Neural cell (in vitro differentiated cells): ENCODE results near the gene ATP11A. TPM values are rescaled to one million over a fixed set of nuclear protein-coding genes. Genes with fewer than 3 reads are reported as not detected.
"Not testable (repeated sequence)": the region's sequence is repeated elsewhere in the genome, so short reads cannot be mapped to it uniquely, and the experiment has no call there.

Experiments
- H2AFZ ChIP-seq: fragments of 200-600, 300-800 bp; sonication (generic), shearing (Covaris generic); 2 replicates; pipeline ENCODE4 v1.6.0; 2014; ENCODE audit warnings: low read depth, mild to moderate bottlenecking, antibody characterized with exemption, low read length, moderate library complexity
- H3F3A ChIP-seq: fragments of 200-600 bp; shearing (Covaris generic); 2 replicates; pipeline ENCODE4 v1.6.1; 2016; ENCODE audit warnings: mild to moderate bottlenecking, moderate library complexity, mixed read lengths, antibody characterized with exemption, low read length; ENCODE audit not compliant: insufficient read depth, poor library complexity, severe bottlenecking
- H3K27ac ChIP-seq: fragments of 200-600, 300-800 bp; sonication (generic), shearing (Covaris generic); 2 replicates; pipeline ENCODE4 v1.5.1; 2014; ENCODE audit warnings: mild to moderate bottlenecking, low read length, moderate library complexity
- H3K27me3 ChIP-seq: fragments of 300-800, 200-600 bp; sonication (generic), shearing (Covaris generic); 2 replicates; pipeline ENCODE4 v1.6.0; 2014; ENCODE audit warnings: mild to moderate bottlenecking, low read depth, low read length, moderate library complexity; ENCODE audit not compliant: insufficient read depth
- H3K36me3 ChIP-seq: fragments of 300-800, 200-600 bp; sonication (generic), shearing (Covaris generic); 2 replicates; pipeline ENCODE4 v1.5.1; 2014; ENCODE audit warnings: mild to moderate bottlenecking, antibody characterized with exemption, low read length, moderate library complexity; ENCODE audit not compliant: insufficient read depth
- H3K4me2 ChIP-seq: fragments of 300-800, 200-600 bp; sonication (generic), shearing (Covaris generic); 2 replicates; pipeline ENCODE4 v1.6.0; 2014; ENCODE audit warnings: mild to moderate bottlenecking, low read length
- H3K4me3 ChIP-seq: fragments of 300-800, 200-600 bp; sonication (generic), shearing (Covaris generic); 2 replicates; pipeline ENCODE4 v1.5.1; 2014; ENCODE audit warnings: mild to moderate bottlenecking, low read length, moderate library complexity
- H3K79me2 ChIP-seq: fragments of 200-600 bp; shearing (Covaris generic); replicated peaks from 2 replicates; pipeline ENCODE4 v1.6.0; 2014; ENCODE audit warnings: mild to moderate bottlenecking, low read length, moderate library complexity; ENCODE audit not compliant: insufficient read depth
- H3K9ac ChIP-seq: fragments of 300-800, 200-600 bp; sonication (generic), shearing (Covaris generic); 2 replicates; pipeline ENCODE4 v1.6.1; 2016; ENCODE audit warnings: mild to moderate bottlenecking, low read length, mixed read lengths
- H3K9me2 ChIP-seq: fragments of 200-600 bp; shearing (Covaris generic); 2 replicates; pipeline ENCODE4 v1.6.1; 2016; ENCODE audit warnings: mild to moderate bottlenecking, low read length, mixed read lengths; ENCODE audit not compliant: insufficient read depth
- H3K9me3 ChIP-seq: fragments of 200-600, 300-800 bp; sonication (generic), shearing (Covaris generic); 2 replicates; pipeline ENCODE4 v1.6.1; 2016; ENCODE audit warnings: mild to moderate bottlenecking, mixed run types, low read length, moderate library complexity, mixed read lengths
- H4K20me1 ChIP-seq: fragments of 200-600 bp; shearing (Covaris generic); 2 replicates; pipeline ENCODE4 v1.6.1; 2016; ENCODE audit warnings: mild to moderate bottlenecking, mixed run types; ENCODE audit not compliant: insufficient read depth
- EP300 ChIP-seq: fragments of 450-650 bp; conservative IDR thresholded peaks from 2 replicates; pipeline ENCODE4 v1.6.1; 2014; ENCODE audit warnings: antibody characterized with exemption, mild to moderate bottlenecking, moderate library complexity; ENCODE audit not compliant: poor library complexity, severe bottlenecking
- EZH2 ChIP-seq: fragments of 200-600, 300-800 bp; shearing (Covaris generic), sonication (generic); IDR thresholded peaks from 2 replicates; pipeline ENCODE4 v1.6.1; 2014; ENCODE audit warnings: antibody characterized with exemption, low read length, borderline replicate concordance, mild to moderate bottlenecking; ENCODE audit not compliant: insufficient read depth, poor library complexity, severe bottlenecking
- MXI1 ChIP-seq: fragments of 450-650 bp; conservative IDR thresholded peaks from 2 replicates; pipeline ENCODE4 v1.6.1; 2014; ENCODE audit warnings: antibody characterized with exemption, mild to moderate bottlenecking; ENCODE audit not compliant: poor library complexity, severe bottlenecking
- POLR2AphosphoS5 ChIP-seq: IDR thresholded peaks from 2 replicates; pipeline ENCODE4 v1.6.1; 2012
- RAD21 ChIP-seq: fragments of 450-650 bp; conservative IDR thresholded peaks from 2 replicates; pipeline ENCODE4 v1.6.1; 2014; ENCODE audit warnings: antibody characterized with exemption, mild to moderate bottlenecking, moderate library complexity
- SMC3 ChIP-seq: fragments of 450-650 bp; conservative IDR thresholded peaks from 2 replicates; pipeline ENCODE4 v1.6.1; 2014; ENCODE audit warnings: antibody characterized with exemption, mild to moderate bottlenecking, moderate library complexity; ENCODE audit not compliant: poor library complexity
- TAF1 ChIP-seq: IDR thresholded peaks from 2 replicates; pipeline ENCODE4 v1.6.1; 2012; ENCODE audit warnings: low read depth
- polyA plus RNA-seq: library from polyadenylated mRNA; depleted of rRNA; stranded (reverse); fragments of >200 nt; gene quantifications from 2 replicates; pipeline ENCODE4 v1.2.3, GENCODE V29; 2014
- TF ChIP-seq, protein P1 (sequence below): IDR thresholded peaks from 2 replicates; pipeline ENCODE4 v1.6.1; 2012; ENCODE audit warnings: borderline replicate concordance
- TF ChIP-seq, protein P2 (sequence below): fragments of 450-650 bp; IDR thresholded peaks from 2 replicates; pipeline ENCODE4 v1.5.1; 2014; ENCODE audit warnings: antibody characterized with exemption, mild to moderate bottlenecking, moderate library complexity; ENCODE audit not compliant: poor library complexity, severe bottlenecking

ATP11A gene
- polyA plus RNA-seq, 1 donor from 2014 or later = 3.0 TPM

DNA sequence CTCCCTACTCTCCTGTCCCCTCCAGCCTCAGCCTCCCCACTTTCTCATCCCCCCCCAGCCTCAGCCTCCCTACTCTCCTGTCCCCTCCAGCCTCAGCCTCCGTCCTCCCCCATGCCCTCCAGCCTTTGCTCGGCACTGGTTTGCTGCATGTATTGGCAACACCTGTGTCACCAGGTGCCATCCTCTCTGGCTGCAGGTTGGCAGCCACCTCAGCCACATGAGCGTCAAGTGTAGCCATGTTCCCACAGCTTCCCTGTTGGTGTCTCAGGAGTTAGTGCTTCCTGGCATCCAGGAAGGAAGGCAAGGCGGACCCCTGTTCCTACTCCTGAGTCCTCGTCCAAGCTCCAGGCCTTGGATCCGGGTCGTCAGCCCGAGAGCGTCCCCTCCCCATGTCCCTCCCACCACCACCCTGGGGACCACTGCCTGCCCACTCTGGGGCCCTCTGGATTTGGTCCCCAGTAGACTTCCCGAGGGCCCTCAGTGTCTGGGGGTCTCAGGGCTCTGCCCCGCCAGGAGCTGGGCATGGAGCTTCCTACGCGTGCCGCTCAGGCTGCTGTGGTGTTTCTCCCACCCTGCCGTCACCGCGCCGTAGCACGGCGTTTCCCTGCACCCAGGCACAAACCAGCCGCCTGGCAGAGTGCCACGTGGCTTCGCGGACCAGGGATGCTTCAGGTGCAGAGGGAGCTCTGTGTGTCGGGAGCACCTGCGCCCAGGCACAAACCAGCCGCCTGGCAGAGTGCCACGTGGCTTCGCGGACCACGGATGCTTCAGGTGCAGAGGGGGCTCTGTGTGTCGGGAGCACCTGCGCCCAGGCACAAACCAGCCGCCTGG is 150.8 kb downstream of the ATP11A start (continued):
- TF ChIP-seq RAD21 = no peak
- TF ChIP-seq MXI1 = no peak

DNA sequence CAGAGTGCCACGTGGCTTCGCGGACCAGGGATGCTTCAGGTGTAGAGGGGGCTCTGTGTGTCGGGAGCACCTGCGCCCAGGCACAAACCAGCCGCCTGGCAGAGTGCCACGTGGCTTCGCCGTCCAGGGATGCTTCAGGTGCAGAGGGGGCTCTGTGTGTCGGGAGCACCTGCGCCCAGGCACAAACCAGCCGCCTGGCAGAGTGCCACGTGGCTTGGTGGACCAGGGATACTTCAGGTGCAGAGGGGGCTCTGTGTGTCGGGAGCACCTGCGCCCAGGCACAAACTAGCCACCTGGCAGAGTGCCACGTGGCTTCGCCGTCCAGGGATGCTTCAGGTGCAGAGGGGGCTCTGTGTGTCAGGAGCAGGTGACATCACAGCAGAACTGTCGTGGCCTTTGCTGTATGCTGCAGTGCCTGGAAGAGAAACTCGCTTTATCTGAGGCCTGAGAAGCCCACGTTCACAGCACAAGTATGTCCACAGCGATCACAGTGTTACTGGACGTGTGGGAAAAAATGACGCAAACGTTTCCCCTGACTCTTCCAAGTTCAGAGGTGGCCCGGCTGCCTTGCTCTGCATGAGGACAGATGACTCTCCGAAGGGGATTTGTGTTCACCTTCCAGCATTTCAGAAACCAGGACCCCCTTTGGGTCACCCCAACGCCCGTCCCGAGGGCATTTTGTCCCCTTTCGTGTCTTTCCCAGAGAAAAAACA is 151.6 kb downstream of the ATP11A start:
- not testable (repeated sequence) for H3F3A ChIP-seq

DNA sequence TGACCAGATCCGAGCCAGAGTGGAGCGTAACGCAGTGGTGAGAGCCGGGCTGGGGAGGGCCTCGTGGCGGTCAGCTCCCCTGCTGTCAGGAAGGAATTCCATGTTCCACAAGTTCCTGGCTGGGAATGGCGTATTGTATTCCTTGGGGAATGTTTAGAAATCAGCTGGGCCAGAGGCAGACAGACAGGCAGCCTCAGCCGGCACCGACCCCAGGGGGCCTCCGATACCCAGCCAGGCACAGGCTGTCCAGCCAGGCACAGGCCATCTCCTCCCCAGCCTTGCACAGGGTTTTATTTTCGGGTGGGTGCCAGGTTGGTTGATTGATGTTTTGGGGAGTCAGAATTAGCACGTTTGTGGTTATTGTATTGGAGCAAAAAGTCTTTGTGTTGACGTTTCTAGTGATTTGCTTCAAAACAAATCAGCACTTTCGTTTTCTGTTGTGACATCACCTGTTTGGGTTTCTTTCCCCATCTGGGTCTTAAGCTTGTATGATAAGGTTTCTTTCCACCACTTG is 152.6 kb downstream of the ATP11A start:
- H3K4me2 ChIP-seq = no peak overlapping the region
- H3K9me2 ChIP-seq = no peaks in the 10 kb centered on the region
- H3K27me3 ChIP-seq = no peaks in the 10 kb centered on the region
- no peaks in the 10 kb centered on the region for H3K36me3 ChIP-seq
- H3K9me3 ChIP-seq = no peaks in the 10 kb centered on the region
- H3K27ac ChIP-seq = no peak overlapping the region
- H3K79me2 ChIP-seq = no peaks in the 10 kb centered on the region
- no peak overlapping the region for H2AFZ ChIP-seq
- no peak for TF ChIP-seq TAF1
- TF ChIP-seq SMC3 = no peak
- TF ChIP-seq RAD21 = no peak
- no peak for TF ChIP-seq EP300
- TF ChIP-seq, protein P1, sequence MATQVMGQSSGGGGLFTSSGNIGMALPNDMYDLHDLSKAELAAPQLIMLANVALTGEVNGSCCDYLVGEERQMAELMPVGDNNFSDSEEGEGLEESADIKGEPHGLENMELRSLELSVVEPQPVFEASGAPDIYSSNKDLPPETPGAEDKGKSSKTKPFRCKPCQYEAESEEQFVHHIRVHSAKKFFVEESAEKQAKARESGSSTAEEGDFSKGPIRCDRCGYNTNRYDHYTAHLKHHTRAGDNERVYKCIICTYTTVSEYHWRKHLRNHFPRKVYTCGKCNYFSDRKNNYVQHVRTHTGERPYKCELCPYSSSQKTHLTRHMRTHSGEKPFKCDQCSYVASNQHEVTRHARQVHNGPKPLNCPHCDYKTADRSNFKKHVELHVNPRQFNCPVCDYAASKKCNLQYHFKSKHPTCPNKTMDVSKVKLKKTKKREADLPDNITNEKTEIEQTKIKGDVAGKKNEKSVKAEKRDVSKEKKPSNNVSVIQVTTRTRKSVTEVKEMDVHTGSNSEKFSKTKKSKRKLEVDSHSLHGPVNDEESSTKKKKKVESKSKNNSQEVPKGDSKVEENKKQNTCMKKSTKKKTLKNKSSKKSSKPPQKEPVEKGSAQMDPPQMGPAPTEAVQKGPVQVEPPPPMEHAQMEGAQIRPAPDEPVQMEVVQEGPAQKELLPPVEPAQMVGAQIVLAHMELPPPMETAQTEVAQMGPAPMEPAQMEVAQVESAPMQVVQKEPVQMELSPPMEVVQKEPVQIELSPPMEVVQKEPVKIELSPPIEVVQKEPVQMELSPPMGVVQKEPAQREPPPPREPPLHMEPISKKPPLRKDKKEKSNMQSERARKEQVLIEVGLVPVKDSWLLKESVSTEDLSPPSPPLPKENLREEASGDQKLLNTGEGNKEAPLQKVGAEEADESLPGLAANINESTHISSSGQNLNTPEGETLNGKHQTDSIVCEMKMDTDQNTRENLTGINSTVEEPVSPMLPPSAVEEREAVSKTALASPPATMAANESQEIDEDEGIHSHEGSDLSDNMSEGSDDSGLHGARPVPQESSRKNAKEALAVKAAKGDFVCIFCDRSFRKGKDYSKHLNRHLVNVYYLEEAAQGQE = no peak
- TF ChIP-seq POLR2AphosphoS5 = no peak
- TF ChIP-seq EZH2 = no peak
- TF ChIP-seq, protein P2, sequence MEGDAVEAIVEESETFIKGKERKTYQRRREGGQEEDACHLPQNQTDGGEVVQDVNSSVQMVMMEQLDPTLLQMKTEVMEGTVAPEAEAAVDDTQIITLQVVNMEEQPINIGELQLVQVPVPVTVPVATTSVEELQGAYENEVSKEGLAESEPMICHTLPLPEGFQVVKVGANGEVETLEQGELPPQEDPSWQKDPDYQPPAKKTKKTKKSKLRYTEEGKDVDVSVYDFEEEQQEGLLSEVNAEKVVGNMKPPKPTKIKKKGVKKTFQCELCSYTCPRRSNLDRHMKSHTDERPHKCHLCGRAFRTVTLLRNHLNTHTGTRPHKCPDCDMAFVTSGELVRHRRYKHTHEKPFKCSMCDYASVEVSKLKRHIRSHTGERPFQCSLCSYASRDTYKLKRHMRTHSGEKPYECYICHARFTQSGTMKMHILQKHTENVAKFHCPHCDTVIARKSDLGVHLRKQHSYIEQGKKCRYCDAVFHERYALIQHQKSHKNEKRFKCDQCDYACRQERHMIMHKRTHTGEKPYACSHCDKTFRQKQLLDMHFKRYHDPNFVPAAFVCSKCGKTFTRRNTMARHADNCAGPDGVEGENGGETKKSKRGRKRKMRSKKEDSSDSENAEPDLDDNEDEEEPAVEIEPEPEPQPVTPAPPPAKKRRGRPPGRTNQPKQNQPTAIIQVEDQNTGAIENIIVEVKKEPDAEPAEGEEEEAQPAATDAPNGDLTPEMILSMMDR = no peak
- no peak for TF ChIP-seq MXI1
- no peak overlapping the region for H3K4me3 ChIP-seq
- H3K9ac ChIP-seq = no peak overlapping the region
- H3F3A ChIP-seq = no peaks in the 10 kb centered on the region
- no peaks in the 10 kb centered on the region for H4K20me1 ChIP-seq

More for the DNA sequence above, 151.6 kb downstream of the ATP11A start:
- not testable (repeated sequence) for H2AFZ ChIP-seq, H3K36me3 ChIP-seq, H3K27me3 ChIP-seq, H3K9me2 ChIP-seq, H3K4me2 ChIP-seq, H4K20me1 ChIP-seq, H3K9me3 ChIP-seq, H3K27ac ChIP-seq, H3K79me2 ChIP-seq, H3K9ac ChIP-seq, H3K4me3 ChIP-seq
